DOHH2 (cell line): ENCODE data around the gene C10orf105.

Experiments used
- CTCF ChIP-seq: fragments of 200-600 bp; sonication (generic); IDR thresholded peaks from one replicate; pipeline ENCODE4 v1.5.1; 2014; ENCODE audit warnings: antibody characterized with exemption, mild to moderate bottlenecking, low read depth, low read length; ENCODE audit not compliant: poor library complexity, severe bottlenecking
- EZH2phosphoT487 ChIP-seq: fragments of 200-600 bp; sonication (generic); IDR thresholded peaks from 2 replicates; pipeline ENCODE4 v1.6.1; 2017; ENCODE audit warnings: borderline replicate concordance, mild to moderate bottlenecking, antibody characterized with exemption, low read length, moderate library complexity, mixed read lengths

GRCh38 chr10:71752391-71753090, 33.0 kb upstream of the C10orf105 start:
- TF ChIP-seq CTCF = no peak
- TF ChIP-seq EZH2phosphoT487 = no peak
